Measurements from ENCODE around the gene OAF.
A peak's percentile ranks its signal among the peaks of the same experiment; 100 is the strongest.
"Not testable (repeated sequence)": the region's sequence is repeated elsewhere in the genome, so short reads cannot be mapped to it uniquely, and the experiment has no call there.

The OAF gene

GRCh38 chr11:120210626-120211521, at the start of gene OAF:
Gene OAF, plus strand, starts transcription at chr11:120211032. Its CDS starts 248 bp downstream, at chr11:120211280.
- peak; percentile 86 for DNase-seq (ENCODE audit: low spot score)

GRCh38 chr11:120167659-120168058, 43.2 kb upstream of the OAF start:
- peak; percentile 11 for DNase-seq (ENCODE audit: low spot score)

GRCh38 chr11:120168108-120168959, 42.5 kb upstream of the OAF start:
- DNase-seq (ENCODE audit: low spot score): peak; percentile 33

- peak; percentile 93 for DNase-seq (ENCODE audit: low spot score)
Observed at GRCh38 chr11:120168960-120169681, 41.7 kb upstream of the OAF start.

GRCh38 chr11:120169981-120170698, 40.7 kb upstream of the OAF start:
- peak; percentile 42 for DNase-seq (ENCODE audit: low spot score)

- peak; percentile 11 for DNase-seq (ENCODE audit: low spot score)
Observed at GRCh38 chr11:120170741-120171261, 40.0 kb upstream of the OAF start.

- DNase-seq (ENCODE audit: low spot score): peak; percentile 88
Observed at GRCh38 chr11:120172054-120172911, 38.5 kb upstream of the OAF start.

GRCh38 chr11:120173019-120173705, 37.7 kb upstream of the OAF start:
- DNase-seq (ENCODE audit: low spot score): peak; percentile 5

GRCh38 chr11:120173807-120174206, 37.0 kb upstream of the OAF start:
- DNase-seq (ENCODE audit: low spot score): no peak

GRCh38 chr11:120174866-120175265, 36.0 kb upstream of the OAF start:
- peak; percentile 5 for DNase-seq (ENCODE audit: low spot score)

GRCh38 chr11:120178561-120179056, 32.2 kb upstream of the OAF start:
- DNase-seq (ENCODE audit: low spot score): no peak

GRCh38 chr11:120179057-120179672, 31.7 kb upstream of the OAF start:
- peak; percentile 8 for DNase-seq (ENCODE audit: low spot score)

- DNase-seq (ENCODE audit: low spot score): not testable (repeated sequence)
Observed at GRCh38 chr11:120180063-120180462, 30.8 kb upstream of the OAF start.

- DNase-seq (ENCODE audit: low spot score): peak; percentile 9
Observed at GRCh38 chr11:120180551-120181232, 30.1 kb upstream of the OAF start.

- peak; percentile 10 for DNase-seq (ENCODE audit: low spot score)
Observed at GRCh38 chr11:120181376-120181975, 29.4 kb upstream of the OAF start.

GRCh38 chr11:120182372-120182771, 28.5 kb upstream of the OAF start:
- peak; percentile 7 for DNase-seq (ENCODE audit: low spot score)

- DNase-seq (ENCODE audit: low spot score): peak; percentile 43
Observed at GRCh38 chr11:120182790-120183491, 27.9 kb upstream of the OAF start.

Measured in D341Med (cell line).